Karpas-422 (cell line): ENCODE measurements around the gene RPRML. TPM values are rescaled to one million over a fixed set of nuclear protein-coding genes. Genes with fewer than 3 reads are reported as not detected.

Source experiments
- DNase-seq: peaks from one replicate; pipeline ENCODE4 v3.0.0-alpha.2; 2015
- H2AFZ ChIP-seq: fragments of 200-600 bp; sonication (generic); 2 replicates; pipeline ENCODE4 v1.6.1; 2014; ENCODE audit warnings: antibody characterized with exemption, low read length, mixed read lengths
- H3K27ac ChIP-seq: fragments of 200-600 bp; sonication (generic); 2 replicates; pipeline ENCODE4 v1.5.1; 2014; ENCODE audit warnings: mild to moderate bottlenecking, low read length, moderate library complexity
- H3K27me3 ChIP-seq: fragments of 200-600 bp; sonication (generic); 2 replicates; pipeline ENCODE4 v1.6.1; 2014; ENCODE audit warnings: low read length, mixed read lengths
- H3K36me3 ChIP-seq: fragments of 200-600 bp; sonication (generic); 2 replicates; pipeline ENCODE4 v1.6.1; 2014; ENCODE audit warnings: low read length, mixed read lengths; ENCODE audit not compliant: insufficient read depth
- H3K4me1 ChIP-seq: fragments of 200-600 bp; sonication (generic); 2 replicates; pipeline ENCODE4 v1.6.1; 2014; ENCODE audit warnings: mild to moderate bottlenecking, low read length, mixed read lengths
- H3K4me2 ChIP-seq: fragments of 200-600 bp; sonication (generic); 2 replicates; pipeline ENCODE4 v1.6.1; 2014; ENCODE audit warnings: low read length, low read depth, mild to moderate bottlenecking; ENCODE audit not compliant: poor library complexity, severe bottlenecking
- H3K4me3 ChIP-seq: fragments of 200-600 bp; sonication (generic); 2 replicates; pipeline ENCODE4 v1.5.1; 2014; ENCODE audit warnings: mild to moderate bottlenecking, antibody characterized with exemption, low read length, mixed read lengths
- H3K79me2 ChIP-seq: fragments of 200-600 bp; sonication (generic); 2 replicates; pipeline ENCODE4 v1.6.1; 2014; ENCODE audit warnings: mild to moderate bottlenecking, low read length, mixed read lengths
- H3K9ac ChIP-seq: fragments of 200-600 bp; sonication (generic); 2 replicates; pipeline ENCODE4 v1.6.0; 2014; ENCODE audit warnings: low read length
- H3K9me2 ChIP-seq: fragments of 200-600 bp; sonication (generic), shearing (Covaris generic); replicated peaks from 2 replicates; pipeline ENCODE4 v1.6.0; 2014; ENCODE audit warnings: mild to moderate bottlenecking, low read length, moderate library complexity; ENCODE audit not compliant: insufficient read depth
- H3K9me3 ChIP-seq: fragments of 300-700, 200-600 bp; sonication (generic); 2 replicates; pipeline ENCODE4 v1.6.1; 2014; ENCODE audit warnings: low read length, mixed read lengths
- H4K20me1 ChIP-seq: fragments of 200-600 bp; sonication (generic); 2 replicates; pipeline ENCODE4 v1.6.1; 2014; ENCODE audit warnings: mild to moderate bottlenecking, antibody characterized with exemption, low read length, low read depth; ENCODE audit not compliant: insufficient read depth
- small RNA-seq: library from RNA; depleted of rRNA; stranded (forward); fragments of <200 nt; gene quantifications from one replicate; pipeline ENCODE3, GENCODE V24; 2014
- total RNA-seq: library from RNA; depleted of rRNA; stranded (reverse); fragments of >200 nt; shearing (Covaris generic); gene quantifications from 2 replicates; pipeline ENCODE4 v1.2.3, GENCODE V29; 2014; ENCODE audit warnings: low replicate concordance; rRNA removed

Gene RPRML
- total RNA-seq, 1 experiment from 2014 or later, result not detected

GRCh38 chr17:46930051-46930450 lies 49.0 kb downstream of the RPRML start:
- H3K4me3 ChIP-seq, result no peak overlapping the region
- no peak overlapping the region for H3K4me2 ChIP-seq
- peaks cover 37% of the 10 kb centered on the region; the same call in 1 of the 2 replicates for H3K36me3 ChIP-seq
- H3K27me3 ChIP-seq, result no peaks in the 10 kb centered on the region
- H3K9me3 ChIP-seq, result no peaks in the 10 kb centered on the region
- DNase-seq, result no peak
- H3K79me2 ChIP-seq, result peaks cover 52% of the 10 kb centered on the region
- peaks cover 24% of the 10 kb centered on the region for H4K20me1 ChIP-seq
- no peaks in the 10 kb centered on the region for H3K9me2 ChIP-seq
- no peak overlapping the region for H3K9ac ChIP-seq
- no peak overlapping the region for H3K27ac ChIP-seq
- H2AFZ ChIP-seq, result no peak overlapping the region
- H3K4me1 ChIP-seq, result 0 out of 2 replicates have a peak, but pooled peaks cover 2% of the 10 kb centered on the region

GRCh38 chr17:46929413-46929812 lies 49.6 kb downstream of the RPRML start:
- H3K79me2 ChIP-seq, result peaks cover 59% of the 10 kb centered on the region

GRCh38 chr17:46928467-46929261 lies 50.4 kb downstream of the RPRML start:
- no peaks in the 10 kb centered on the region for H3K27me3 ChIP-seq
- no peak overlapping the region for H3K27ac ChIP-seq
- H3K9ac ChIP-seq, result no peak overlapping the region
- H3K4me1 ChIP-seq, result peaks cover 14% of the 10 kb centered on the region
- H3K9me3 ChIP-seq, result no peaks in the 10 kb centered on the region
- H3K4me2 ChIP-seq, result no peak overlapping the region
- H3K9me2 ChIP-seq, result no peaks in the 10 kb centered on the region
- DNase-seq, result no peak
- peaks cover 24% of the 10 kb centered on the region for H4K20me1 ChIP-seq
- H2AFZ ChIP-seq, result no peak overlapping the region
- peaks cover 66% of the 10 kb centered on the region for H3K79me2 ChIP-seq
- peaks cover 23% of the 10 kb centered on the region; the same call in 1 of the 2 replicates for H3K36me3 ChIP-seq
- H3K4me3 ChIP-seq, result no peak overlapping the region

More at GRCh38 chr17:46929413-46929812, 49.6 kb downstream of the RPRML start:
- Histone ChIP-seq H3K27me3 (no peaks in the 10 kb centered on the region), H3K36me3 (peaks cover 30% of the 10 kb centered on the region; the same call in 1 of the 2 replicates), H3K4me1 (peaks cover 8% of the 10 kb centered on the region), H2AFZ (no peak overlapping the region), H3K4me3 (no peak overlapping the region), H3K9me3 (no peaks in the 10 kb centered on the region), H4K20me1 (peaks cover 24% of the 10 kb centered on the region), H3K9ac (no peak overlapping the region), H3K9me2 (no peaks in the 10 kb centered on the region), H3K27ac (no peak overlapping the region), H3K4me2 (no peak overlapping the region)
- DNase-seq, result no peak

Small RNAs within 50 kb of the gene (small RNA-seq; reads per million reads assigned to genes)
- gene MIR5089, result not detected

Other genes with a start within 250 kb of the RPRML start
- 1.2 and 2.0 TPM in 2 replicates for gene WNT3, start 160.6 kb downstream of the RPRML start, total RNA-seq
- not detected in 2 replicates for gene WNT9B, start 127.7 kb downstream of the RPRML start, total RNA-seq
- 36.8 and 59.1 TPM in 2 replicates for gene GOSR2, start 56.1 kb downstream of the RPRML start, total RNA-seq
- gene CDC27, start 210.0 kb upstream of the RPRML start, total RNA-seq, result 81.7 and 146 TPM in 2 replicates
- gene MYL4, start 230.1 kb upstream of the RPRML start, total RNA-seq, result 3.7 and 6.0 TPM in 2 replicates